IPS-11a (cell line): ENCODE results near the gene IVD.

Experiments
- H3K4me3 ChIP-seq: one replicate; pipeline ENCODE4 v1.5.1; 2013; ENCODE audit warnings: low read depth, low read length, control low read depth

IVD gene

GRCh38 chr15:40405501-40406381, at the start of gene IVD:
Gene IVD (plus strand): TSS chr15:40405795. CDS start chr15:40405828, 33 bp downstream.
- H3K4me3 ChIP-seq, result peak within 1 kb of the TSS; percentile 93

DNA sequence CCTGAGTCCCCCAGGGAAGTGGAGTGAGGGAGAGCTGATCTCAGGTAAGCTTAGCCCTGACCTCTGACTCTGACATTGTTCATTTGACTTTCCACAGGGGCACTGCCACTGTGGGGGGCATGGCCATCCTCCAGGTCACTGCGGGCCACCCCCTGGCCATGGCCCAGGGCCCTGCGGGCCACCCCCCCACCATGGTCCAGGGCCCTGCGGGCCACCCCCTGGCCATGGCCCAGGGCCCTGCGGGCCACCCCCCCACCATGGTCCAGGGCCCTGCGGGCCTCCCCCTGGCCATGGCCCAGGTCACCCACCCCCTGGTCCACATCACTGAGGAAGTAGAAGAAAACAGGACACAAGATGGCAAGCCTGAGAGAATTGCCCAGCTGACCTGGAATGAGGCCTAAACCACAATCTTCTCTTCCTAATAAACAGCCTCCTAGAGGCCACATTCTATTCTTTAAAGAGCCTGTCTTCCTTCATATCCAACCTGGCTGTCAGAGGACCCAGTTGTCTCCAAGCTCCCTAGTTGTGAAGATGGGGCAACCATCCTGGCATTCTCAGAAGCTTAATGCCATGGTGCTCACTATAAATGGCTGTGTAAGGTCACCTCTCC, 49.5 kb upstream of the IVD start:
- H3K4me3 ChIP-seq, result no peak overlapping the region

DNA sequence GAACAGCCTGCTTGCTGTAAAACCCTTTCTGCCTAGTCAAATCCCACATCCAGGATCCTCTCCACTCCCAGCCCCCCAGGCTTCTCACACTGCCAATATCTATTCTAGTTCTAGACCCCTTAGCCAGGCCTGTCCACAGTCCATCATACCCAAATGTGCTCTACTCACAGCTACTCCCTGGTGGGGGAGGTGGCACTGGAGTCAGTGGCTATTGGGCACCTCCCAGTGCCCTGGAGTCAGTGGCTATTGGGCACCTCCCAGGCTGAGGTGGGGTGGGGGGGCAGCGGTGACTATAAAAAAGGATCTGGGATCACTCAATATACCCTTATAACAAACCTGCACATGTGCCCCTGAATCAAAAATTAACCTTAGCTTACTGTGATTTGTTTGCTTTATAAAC, 48.3 kb upstream of the IVD start:
- no peak overlapping the region for H3K4me3 ChIP-seq

DNA sequence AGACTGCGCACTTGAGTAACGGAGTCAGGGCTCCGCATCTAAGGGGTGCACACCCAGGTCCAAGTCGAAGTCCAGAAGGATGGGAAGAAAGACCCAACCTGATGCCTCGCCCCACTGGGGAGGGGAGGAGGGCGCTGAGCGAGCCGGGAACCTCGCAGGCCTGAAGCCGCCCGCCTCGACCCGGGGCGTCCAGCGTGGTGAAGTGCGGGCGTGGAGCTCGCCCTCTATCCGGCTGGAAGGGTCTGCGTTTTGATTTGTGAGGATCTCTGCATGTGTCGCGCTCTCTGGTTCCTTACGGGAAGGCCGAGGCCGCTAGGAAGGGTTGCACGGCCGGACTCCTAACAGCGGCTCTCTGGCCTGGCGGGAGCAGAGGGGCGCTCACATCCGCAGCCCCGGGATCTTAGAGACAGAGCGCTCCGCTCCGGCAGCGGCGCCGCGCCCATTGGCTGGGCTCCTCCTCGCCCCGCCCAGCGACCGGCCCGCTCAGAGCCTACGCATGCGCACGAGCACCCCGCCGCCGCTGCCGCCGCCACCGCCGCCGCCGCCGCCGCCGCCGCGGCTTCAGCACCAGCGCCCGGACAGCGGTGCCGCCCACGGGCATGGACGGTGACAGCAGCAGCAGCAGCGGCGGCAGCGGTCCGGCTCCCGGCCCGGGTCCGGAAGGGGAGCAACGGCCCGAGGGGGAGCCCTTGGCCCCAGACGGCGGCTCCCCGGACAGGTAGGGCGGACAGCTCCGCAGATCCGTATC, 47.7 kb upstream of the IVD start, which contains the start of gene DISP2:
TSS of gene DISP2 (plus strand) at position 497 of the 748 bp plus-strand sequence. CDS start at position 600, 103 bp downstream.
- peak within 1 kb of the TSS; percentile 43 for H3K4me3 ChIP-seq

DNA sequence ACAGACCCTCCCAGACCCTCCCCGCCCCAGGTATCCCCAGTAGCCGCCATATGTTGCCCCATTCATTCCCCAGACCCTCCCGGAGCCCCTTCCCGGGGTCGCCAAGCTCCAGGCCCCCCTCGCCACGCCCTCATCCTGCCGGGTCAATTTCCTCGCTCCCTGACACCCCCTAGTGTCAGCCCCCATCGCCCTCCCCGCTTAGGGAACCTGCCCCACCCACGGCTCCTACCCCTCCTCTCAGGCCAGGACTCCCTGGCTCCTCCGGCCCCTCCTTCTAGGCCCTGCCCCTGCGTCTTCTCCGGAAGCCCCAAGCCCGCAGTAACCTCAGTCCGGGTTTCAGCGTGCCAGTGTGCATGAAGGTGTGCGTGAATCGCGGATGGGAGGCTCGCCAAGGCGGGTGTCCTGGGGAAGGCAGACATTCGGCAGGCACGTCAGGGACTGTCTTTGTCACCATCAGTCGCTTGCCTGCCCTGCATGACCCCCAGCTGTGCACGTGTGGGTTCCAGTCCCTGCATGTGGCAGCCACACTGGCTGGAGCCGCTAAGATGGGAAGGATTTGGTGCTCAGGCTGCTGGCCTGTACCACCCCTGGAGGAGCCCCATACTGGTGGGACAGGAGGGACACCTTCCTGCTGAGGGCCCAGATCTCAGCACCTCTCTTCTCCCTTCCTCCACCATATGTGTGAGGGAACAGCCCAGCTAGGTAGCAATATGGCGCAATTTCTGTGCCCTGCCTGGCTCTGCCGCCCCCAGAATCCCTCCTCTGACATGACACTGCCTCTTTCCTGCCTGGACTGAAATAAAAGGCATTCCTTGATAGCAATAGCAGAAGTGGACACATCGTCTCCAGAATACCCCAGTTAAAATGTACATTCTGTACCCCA, 46.9 kb upstream of the IVD start:
- peak overlapping the region; percentile 38 for H3K4me3 ChIP-seq

GRCh38 chr15:40360015-40360414, 45.6 kb upstream of the IVD start:
- no peak overlapping the region for H3K4me3 ChIP-seq

- no peak overlapping the region for H3K4me3 ChIP-seq
Observed at GRCh38 chr15:40361640-40362039, 44.0 kb upstream of the IVD start.

DNA sequence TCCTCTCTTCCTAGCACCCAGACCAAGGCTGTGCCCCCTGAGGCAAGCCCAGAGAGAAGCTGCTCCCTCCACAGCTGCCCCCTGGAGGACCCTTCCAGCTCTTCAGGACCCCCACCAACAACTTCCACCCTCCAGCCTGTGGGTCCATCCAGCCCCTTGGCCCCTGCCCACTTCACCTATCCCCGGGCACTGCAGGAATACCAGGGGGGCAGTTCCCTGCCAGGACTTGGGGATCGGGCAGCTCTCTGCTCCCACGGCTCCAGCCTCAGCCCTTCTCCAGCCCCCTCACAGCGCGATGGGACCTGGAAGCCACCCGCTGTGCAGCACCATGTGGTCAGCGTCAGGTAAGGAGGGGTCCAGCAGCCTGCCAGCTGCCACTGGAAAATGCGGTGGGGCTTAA, 42.0 kb upstream of the IVD start:
- no peak overlapping the region for H3K4me3 ChIP-seq

GRCh38 chr15:40364251-40364650, 41.3 kb upstream of the IVD start:
- H3K4me3 ChIP-seq, result no peak overlapping the region

DNA sequence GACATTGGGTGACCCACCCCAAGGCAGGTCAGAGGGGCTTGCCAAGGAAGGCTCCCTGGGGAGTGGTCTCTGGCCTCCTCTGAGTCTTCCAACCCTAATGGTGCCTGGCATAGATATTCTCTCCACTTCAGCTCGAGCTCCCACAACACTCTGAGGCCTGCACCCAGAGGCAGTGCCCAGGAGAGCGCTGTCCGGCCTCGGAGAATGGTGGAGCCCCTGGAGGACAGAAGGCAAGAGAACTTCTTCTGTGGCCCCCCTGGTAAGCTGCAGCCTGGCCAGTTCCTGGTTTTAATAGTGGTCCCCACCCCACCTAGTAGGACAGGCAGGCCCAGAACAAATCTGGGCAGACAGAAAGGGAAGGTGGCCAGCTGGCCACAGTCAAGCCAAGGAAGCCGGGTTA, 40.6 kb upstream of the IVD start:
- no peak overlapping the region for H3K4me3 ChIP-seq

DNA sequence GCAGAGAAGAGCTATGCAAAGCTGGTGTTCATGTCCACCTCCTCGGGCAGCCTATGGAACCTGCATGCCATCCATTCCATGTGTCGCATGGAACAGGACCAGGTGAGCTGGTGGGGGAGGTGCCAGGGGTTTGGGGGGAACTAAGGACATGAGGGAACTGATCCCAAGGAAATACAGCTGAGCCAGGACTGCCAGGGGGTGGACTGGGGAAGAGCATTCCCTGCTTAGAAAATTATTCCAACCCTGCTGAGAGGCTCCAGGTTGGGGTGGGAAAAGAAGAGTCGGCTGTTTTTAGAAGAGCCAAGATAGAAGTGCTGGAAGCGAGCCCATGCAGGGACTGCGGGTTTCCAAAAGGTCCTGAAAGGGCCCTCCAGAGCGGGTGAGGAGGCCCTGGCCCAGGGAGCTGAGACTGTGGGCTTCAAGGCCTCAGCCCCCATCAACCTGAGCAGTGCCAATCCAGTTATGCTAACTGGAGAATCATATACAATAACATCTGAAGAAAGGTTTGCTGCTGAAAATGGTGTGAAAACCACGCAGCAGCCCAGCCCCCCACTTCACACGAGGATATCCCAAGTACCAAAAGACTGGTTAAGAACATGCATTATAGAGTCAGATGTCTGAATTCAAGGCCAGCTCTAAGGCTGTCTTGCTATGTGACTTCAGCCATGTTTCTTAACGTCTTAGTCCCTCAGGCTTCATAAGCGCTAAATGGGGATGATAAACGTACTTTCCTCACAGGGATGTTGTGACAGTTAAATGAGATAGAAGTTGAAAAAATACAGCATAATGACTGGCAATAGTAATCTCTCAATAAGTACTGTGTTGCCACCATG, 39.8 kb upstream of the IVD start:
- no peak overlapping the region for H3K4me3 ChIP-seq

DNA sequence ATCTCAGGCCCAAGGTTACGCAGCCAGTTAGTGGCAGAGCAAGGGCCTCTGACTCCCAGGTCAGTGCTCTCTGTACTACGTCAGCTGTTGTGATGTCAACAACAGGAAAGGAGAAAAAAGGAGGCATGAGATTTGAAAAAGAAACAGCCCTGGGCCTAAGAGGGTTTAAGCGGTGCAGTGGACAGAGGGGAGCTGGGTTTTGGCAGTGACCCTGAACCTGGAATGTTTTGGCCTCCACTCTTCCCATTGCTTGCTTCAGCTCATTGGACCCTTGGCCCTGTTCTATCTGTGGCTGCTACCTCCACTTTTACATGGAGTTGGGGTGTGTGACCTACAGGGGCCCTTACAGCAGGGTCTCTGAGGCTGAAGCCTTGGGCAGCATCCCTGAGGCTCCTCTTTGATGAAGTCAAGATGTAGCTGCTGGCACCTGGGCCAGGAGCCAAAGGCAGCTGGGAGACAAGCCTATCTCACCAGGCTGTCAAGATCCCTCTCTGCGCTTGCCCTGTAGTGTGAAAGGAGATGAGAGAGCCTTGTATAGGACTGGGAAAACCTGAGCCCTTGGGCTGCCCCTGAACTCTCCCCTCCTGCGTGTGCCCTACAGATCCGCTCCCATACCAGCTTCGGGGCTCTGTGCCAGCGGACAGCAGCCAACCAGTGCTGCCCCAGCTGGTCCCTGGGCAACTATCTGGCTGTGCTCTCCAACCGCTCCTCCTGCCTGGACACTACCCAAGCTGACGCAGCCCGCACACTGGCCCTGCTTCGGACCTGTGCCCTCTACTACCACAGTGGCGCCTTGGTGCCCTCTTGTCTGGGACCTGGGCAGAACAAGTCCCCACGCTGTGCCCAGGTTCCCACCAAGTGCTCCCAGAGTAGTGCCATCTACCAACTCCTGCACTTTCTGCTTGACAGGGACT, 38.9 kb upstream of the IVD start:
- no peak overlapping the region for H3K4me3 ChIP-seq

- H3K4me3 ChIP-seq, result no peak overlapping the region
Observed at GRCh38 chr15:40367371-40367685, 38.3 kb upstream of the IVD start.

DNA sequence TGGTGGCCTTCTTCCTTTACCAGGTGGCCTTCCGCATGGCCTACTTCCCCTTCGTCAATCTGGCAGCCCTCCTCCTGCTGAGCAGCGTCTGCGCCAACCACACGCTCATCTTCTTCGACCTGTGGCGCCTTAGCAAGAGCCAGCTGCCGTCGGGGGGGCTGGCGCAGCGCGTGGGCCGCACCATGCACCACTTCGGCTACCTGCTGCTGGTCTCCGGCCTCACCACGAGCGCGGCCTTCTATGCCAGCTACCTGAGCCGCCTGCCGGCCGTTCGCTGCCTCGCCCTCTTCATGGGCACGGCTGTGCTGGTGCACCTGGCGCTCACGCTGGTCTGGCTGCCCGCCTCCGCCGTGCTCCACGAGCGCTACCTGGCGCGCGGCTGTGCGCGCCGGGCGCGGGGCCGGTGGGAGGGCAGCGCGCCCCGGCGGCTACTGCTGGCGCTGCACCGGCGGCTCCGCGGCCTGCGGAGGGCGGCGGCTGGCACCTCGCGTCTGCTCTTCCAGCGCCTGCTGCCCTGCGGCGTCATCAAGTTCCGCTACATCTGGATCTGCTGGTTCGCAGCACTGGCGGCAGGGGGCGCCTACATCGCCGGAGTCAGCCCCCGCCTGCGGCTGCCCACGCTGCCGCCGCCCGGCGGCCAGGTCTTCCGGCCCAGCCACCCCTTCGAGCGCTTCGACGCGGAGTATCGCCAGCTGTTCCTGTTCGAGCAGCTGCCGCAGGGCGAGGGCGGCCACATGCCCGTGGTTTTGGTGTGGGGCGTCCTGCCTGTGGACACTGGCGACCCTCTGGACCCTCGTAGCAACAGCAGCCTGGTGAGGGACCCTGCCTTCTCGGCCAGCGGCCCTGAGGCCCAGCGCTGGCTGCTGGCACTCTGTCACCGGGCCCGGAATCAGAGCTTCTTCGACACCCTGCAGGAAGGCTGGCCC, 37.6 kb upstream of the IVD start:
- no peak overlapping the region for H3K4me3 ChIP-seq

DNA sequence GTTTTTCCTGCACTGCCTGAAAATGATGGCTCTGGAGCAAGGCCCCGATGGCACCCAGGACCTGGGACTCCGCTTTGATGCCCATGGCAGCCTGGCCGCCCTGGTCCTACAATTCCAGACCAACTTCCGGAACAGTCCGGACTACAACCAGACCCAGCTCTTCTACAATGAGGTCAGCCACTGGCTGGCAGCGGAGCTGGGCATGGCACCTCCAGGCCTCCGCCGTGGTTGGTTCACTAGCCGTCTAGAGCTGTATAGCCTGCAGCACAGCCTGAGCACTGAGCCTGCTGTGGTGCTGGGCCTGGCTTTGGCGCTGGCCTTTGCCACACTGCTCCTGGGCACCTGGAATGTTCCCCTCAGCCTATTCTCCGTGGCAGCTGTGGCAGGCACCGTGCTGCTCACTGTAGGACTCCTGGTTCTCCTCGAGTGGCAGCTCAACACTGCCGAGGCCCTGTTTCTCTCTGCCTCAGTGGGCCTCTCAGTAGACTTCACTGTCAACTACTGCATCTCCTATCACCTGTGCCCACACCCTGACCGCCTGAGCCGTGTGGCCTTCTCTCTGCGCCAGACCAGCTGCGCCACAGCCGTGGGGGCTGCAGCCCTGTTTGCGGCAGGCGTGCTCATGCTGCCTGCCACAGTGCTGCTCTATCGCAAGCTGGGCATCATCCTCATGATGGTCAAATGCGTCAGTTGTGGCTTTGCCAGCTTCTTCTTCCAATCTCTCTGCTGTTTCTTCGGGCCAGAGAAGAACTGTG, 36.7 kb upstream of the IVD start:
- H3K4me3 ChIP-seq, result no peak overlapping the region

GRCh38 chr15:40369474-40369869, 36.1 kb upstream of the IVD start:
- no peak overlapping the region for H3K4me3 ChIP-seq

GRCh38 chr15:40369971-40370370, 35.6 kb upstream of the IVD start:
- H3K4me3 ChIP-seq, result no peak overlapping the region
